Body of pancreas (tissue), 4 donors: ENCODE measurements around the gene AURKAIP1.

Experiments used
- CTCF ChIP-seq, 7 experiments: fragments of 450-650 bp in 4 of 7; fragments of 200-600 bp in 3 of 7; sonication (generic) in 3 of 7; IDR thresholded peaks; one replicate each; pipeline ENCODE4 v1.5.1; 2016 to 2019; ENCODE audit warnings: antibody characterized with exemption in 7 of 7
- POLR2A ChIP-seq, 3 donors: fragments of 450-650 bp; IDR thresholded peaks; one replicate each; pipeline ENCODE4 v1.6.1; 2016; ENCODE audit warnings: antibody characterized with exemption in 3 of 3, mild to moderate bottlenecking in 2 of 3

- TF ChIP-seq POLR2A (IDR thresholded peaks at IDR 0.05) (no peak), CTCF (IDR thresholded peaks at IDR 0.05) (no peak)
Measured at GRCh38 chr1:1387098-1388077, 12.4 kb upstream of the AURKAIP1 start.
